Neural progenitor cell (in vitro differentiated cells): ENCODE data around the gene USP6. TPM values are rescaled to one million over a fixed set of nuclear protein-coding genes. Genes with fewer than 3 reads are reported as not detected.
"Not testable (repeated sequence)": the region's sequence is repeated elsewhere in the genome, so short reads cannot be mapped to it uniquely, and the experiment has no call there.

Source experiments
- DNase-seq: peaks from one replicate; pipeline ENCODE4 v3.0.0-alpha.2; 2016; ENCODE audit warnings: low spot score
- H2AFZ ChIP-seq: fragments of 200-600 bp; sonication (generic); replicated peaks from 2 replicates; pipeline ENCODE4 v1.6.1; 2016; ENCODE audit warnings: antibody characterized with exemption
- H3F3A ChIP-seq: fragments of 200-600 bp; sonication (generic); 2 replicates; pipeline ENCODE4 v1.6.1; 2016; ENCODE audit warnings: antibody characterized with exemption, low read depth
- H3K27ac ChIP-seq: fragments of 200-600 bp; sonication (generic); 2 replicates; pipeline ENCODE4 v1.5.1; 2016; ENCODE audit warnings: mild to moderate bottlenecking
- H3K27me3 ChIP-seq: fragments of 200-600 bp; sonication (generic); 2 replicates; pipeline ENCODE4 v1.6.1; 2016; ENCODE audit warnings: mild to moderate bottlenecking, moderate library complexity
- H3K36me3 ChIP-seq: fragments of 200-600 bp; sonication (generic); 2 replicates; pipeline ENCODE4 v1.5.1; 2016
- H3K4me1 ChIP-seq: fragments of 200-600 bp; sonication (generic); 2 replicates; pipeline ENCODE4 v1.6.1; 2016; ENCODE audit warnings: mixed run types
- H3K4me2 ChIP-seq: fragments of 200-600 bp; sonication (generic); 2 replicates; pipeline ENCODE4 v1.6.1; 2016
- H3K4me3 ChIP-seq: fragments of 200-600 bp; sonication (generic); 2 replicates; pipeline ENCODE4 v1.5.1; 2016
- H3K79me2 ChIP-seq: fragments of 200-600 bp; sonication (generic); 2 replicates; pipeline ENCODE4 v1.6.1; 2016; ENCODE audit warnings: low read depth
- H3K9ac ChIP-seq: fragments of 200-600 bp; sonication (generic); 2 replicates; pipeline ENCODE4 v1.6.1; 2016
- H3K9me3 ChIP-seq: fragments of 200-600 bp; sonication (generic); 2 replicates; pipeline ENCODE4 v1.5.1; 2016; ENCODE audit warnings: low read depth
- H4K20me1 ChIP-seq: fragments of 200-600 bp; sonication (generic); 2 replicates; pipeline ENCODE4 v1.6.1; 2016; ENCODE audit warnings: low read depth
- H3K27ac Mint-ChIP-seq: 3 replicates; pipeline ENCODE4 v1.8.0; 2021; ENCODE audit warnings: mixed read lengths
- H3K27me3 Mint-ChIP-seq: 2 replicates; pipeline ENCODE4 v1.8.0; 2022; ENCODE audit warnings: low read depth, mild to moderate bottlenecking, inconsistent platforms, moderate library complexity, mixed read lengths; ENCODE audit not compliant: insufficient read depth
- H3K36me3 Mint-ChIP-seq: 3 replicates; pipeline ENCODE4 v1.8.0; 2021; ENCODE audit warnings: mixed read lengths
- H3K4me1 Mint-ChIP-seq: 3 replicates; pipeline ENCODE4 v1.8.0; 2021; ENCODE audit warnings: mixed read lengths
- H3K4me3 Mint-ChIP-seq: 3 replicates; pipeline ENCODE4 v1.8.0; 2021; ENCODE audit warnings: mild to moderate bottlenecking, moderate library complexity, mixed read lengths
- H3K9me3 Mint-ChIP-seq: 3 replicates; pipeline ENCODE4 v1.8.0; 2020; ENCODE audit warnings: mixed read lengths
- CTCF ChIP-seq: fragments of 200-600 bp; sonication (generic); IDR thresholded peaks from 2 replicates; pipeline ENCODE4 v1.5.1; 2017; ENCODE audit warnings: antibody characterized with exemption, mild to moderate bottlenecking
- EZH2 ChIP-seq: fragments of 200-600 bp; sonication (generic); IDR thresholded peaks from 2 replicates; pipeline ENCODE4 v1.6.1; 2017; ENCODE audit warnings: antibody characterized with exemption, mild to moderate bottlenecking, moderate library complexity
- EZH2phosphoT487 ChIP-seq: fragments of 200-600 bp; sonication (generic); IDR thresholded peaks from 2 replicates; pipeline ENCODE4 v1.6.1; 2017; ENCODE audit warnings: antibody characterized with exemption
- total RNA-seq: library from RNA; depleted of rRNA; stranded (reverse); fragments of >200 nt; gene quantifications from 2 replicates; pipeline ENCODE4 v1.2.3, GENCODE V29; 2015; ENCODE audit warnings: low replicate concordance

Gene USP6
- total RNA-seq, 1 donor from 2014 or later: 0.17 TPM

GRCh38 chr17:5122586-5123342, 6.9 kb downstream of the USP6 start:
- H3K9ac ChIP-seq: no peak overlapping the region
- no peak overlapping the region for H3K27ac Mint-ChIP-seq
- H3K4me3 Mint-ChIP-seq: peak overlapping the region; percentile 63
- no peak for TF ChIP-seq EZH2
- peak; percentile 17 for TF ChIP-seq CTCF
- peak; percentile 43 for TF ChIP-seq EZH2phosphoT487
- H3K36me3 ChIP-seq: no peaks in the 10 kb centered on the region
- H3K27ac ChIP-seq: no peak overlapping the region
- H3K4me3 ChIP-seq: peak overlapping the region; percentile 58
- no peaks in the 10 kb centered on the region for H3K9me3 ChIP-seq
- no peaks in the 10 kb centered on the region for H3K36me3 Mint-ChIP-seq
- peak overlapping the region; percentile 78 for H3K4me2 ChIP-seq
- H3K4me1 Mint-ChIP-seq: peaks cover 4% of the 10 kb centered on the region
- H4K20me1 ChIP-seq: no peaks in the 10 kb centered on the region
- DNase-seq: peak; percentile 58
- peak overlapping the region; percentile 99 for H2AFZ ChIP-seq
- peaks cover 15% of the 10 kb centered on the region for H3K27me3 Mint-ChIP-seq
- H3F3A ChIP-seq: no peaks in the 10 kb centered on the region
- no peaks in the 10 kb centered on the region for H3K79me2 ChIP-seq
- peaks cover 29% of the 10 kb centered on the region for H3K27me3 ChIP-seq
- H3K9me3 Mint-ChIP-seq: peaks cover 6% of the 10 kb centered on the region
- H3K4me1 ChIP-seq: no peaks in the 10 kb centered on the region

- H2AFZ ChIP-seq: no peak overlapping the region
- H3K27ac Mint-ChIP-seq: no peak overlapping the region
- peaks cover 29% of the 10 kb centered on the region for H3K27me3 ChIP-seq
- no peaks in the 10 kb centered on the region for H3K79me2 ChIP-seq
- H3F3A ChIP-seq: no peaks in the 10 kb centered on the region
- no peaks in the 10 kb centered on the region for H3K36me3 ChIP-seq
- peaks cover 4% of the 10 kb centered on the region for H3K4me1 Mint-ChIP-seq
- H3K27ac ChIP-seq: no peak overlapping the region
- DNase-seq: no peak
- H3K9ac ChIP-seq: no peak overlapping the region
- no peaks in the 10 kb centered on the region for H3K4me1 ChIP-seq
- no peaks in the 10 kb centered on the region for H4K20me1 ChIP-seq
- no peaks in the 10 kb centered on the region for H3K36me3 Mint-ChIP-seq
- H3K4me2 ChIP-seq: no peak overlapping the region
- peaks cover 4% of the 10 kb centered on the region for H3K9me3 Mint-ChIP-seq
- TF ChIP-seq CTCF (no peak), EZH2phosphoT487 (no peak), EZH2 (no peak)
- peaks cover 13% of the 10 kb centered on the region for H3K27me3 Mint-ChIP-seq
- peak overlapping the region; percentile 7 for H3K4me3 Mint-ChIP-seq
- no peaks in the 10 kb centered on the region for H3K9me3 ChIP-seq
- H3K4me3 ChIP-seq: peak overlapping the region; percentile 58
Observed at GRCh38 chr17:5123343-5124124, 7.7 kb downstream of the USP6 start.

GRCh38 chr17:5124125-5124760, 8.4 kb downstream of the USP6 start:
- H3K36me3 ChIP-seq, H3K9me3 ChIP-seq, H3K36me3 Mint-ChIP-seq, H3K9me3 Mint-ChIP-seq, H3K4me1 Mint-ChIP-seq, H3K27ac Mint-ChIP-seq, H4K20me1 ChIP-seq, H3K27ac ChIP-seq, H3K4me1 ChIP-seq, H2AFZ ChIP-seq, H3K4me2 ChIP-seq, H3K9ac ChIP-seq, H3K4me3 ChIP-seq, H3K79me2 ChIP-seq, H3K4me3 Mint-ChIP-seq, DNase-seq, H3F3A ChIP-seq: not testable (repeated sequence)
- H3K27me3 Mint-ChIP-seq: peaks cover 13% of the 10 kb centered on the region
- H3K27me3 ChIP-seq: peaks cover 29% of the 10 kb centered on the region

GRCh38 chr17:5124896-5125295, 9.1 kb downstream of the USP6 start:
- not testable (repeated sequence) for H3K4me2 ChIP-seq, H3K36me3 Mint-ChIP-seq, H3K4me3 ChIP-seq, H3F3A ChIP-seq, H3K27ac Mint-ChIP-seq, H3K4me1 ChIP-seq, H3K4me3 Mint-ChIP-seq, H4K20me1 ChIP-seq, H3K9me3 Mint-ChIP-seq, H3K9me3 ChIP-seq, H3K9ac ChIP-seq, H3K27ac ChIP-seq, DNase-seq, H3K36me3 ChIP-seq, H3K79me2 ChIP-seq, H2AFZ ChIP-seq, H3K4me1 Mint-ChIP-seq
- peaks cover 13% of the 10 kb centered on the region for H3K27me3 Mint-ChIP-seq
- peaks cover 29% of the 10 kb centered on the region for H3K27me3 ChIP-seq
